Activated naive CD4-positive, alpha-beta T cell treated with anti-CD3 and anti-CD28 coated beads for 36 hours (primary cell): ENCODE data around the gene ATP13A5. TPM values are rescaled to one million over a fixed set of nuclear protein-coding genes. Genes with fewer than 3 reads are reported as not detected.

ENCODE experiments used
- CTCF ChIA-PET: fragments of 350-600 bp; sonication (Branson Sonifier 250); formaldehyde crosslinking; loops from one replicate; lab custom pipeline; 2021; ENCODE audit warnings: antibody characterized with exemption; lab: Charles Lee
- DNase-seq: peaks from one replicate; pipeline ENCODE4 v3.0.0-alpha.2; 2020
- H3K27ac Mint-ChIP-seq: one replicate; pipeline ENCODE4 v1.8.0; 2021; ENCODE audit warnings: mild to moderate bottlenecking, mixed read lengths
- H3K27me3 Mint-ChIP-seq: one replicate; pipeline ENCODE4 v1.8.0; 2021; ENCODE audit warnings: low read depth, mixed read lengths
- H3K36me3 Mint-ChIP-seq: one replicate; pipeline ENCODE4 v1.8.0; 2021; ENCODE audit warnings: low read depth, mixed read lengths
- H3K4me1 Mint-ChIP-seq: one replicate; pipeline ENCODE4 v1.8.0; 2021; ENCODE audit warnings: low read depth, mixed read lengths
- H3K4me3 Mint-ChIP-seq: one replicate; pipeline ENCODE4 v1.8.0; 2021; ENCODE audit warnings: mild to moderate bottlenecking, moderate library complexity, mixed read lengths
- H3K9me3 Mint-ChIP-seq: one replicate; pipeline ENCODE4 v1.8.0; 2021; ENCODE audit warnings: mixed read lengths
- intact Hi-C: fragments of 100-400 bp; cut with micrococcal nuclease; formaldehyde crosslinking; loops from one replicate; pipeline ENCODE4 v1.15.1; 2023
- total RNA-seq, 2 experiments: library from RNA; stranded (reverse); gene quantifications; one replicate each; pipeline ENCODE4 v1.2.3, GENCODE V29; 2021

Gene ATP13A5
- total RNA-seq, 2 experiments from 2014 or later, result not detected

- H3K27ac Mint-ChIP-seq, result no peak overlapping the region
- no peaks in the 10 kb centered on the region for H3K9me3 Mint-ChIP-seq
- no peaks in the 10 kb centered on the region for H3K36me3 Mint-ChIP-seq
- peaks cover 34% of the 10 kb centered on the region for H3K27me3 Mint-ChIP-seq
- peaks cover 3% of the 10 kb centered on the region for H3K4me1 Mint-ChIP-seq
- intact Hi-C loops, result no loop called here
- no peak for DNase-seq
- H3K4me3 Mint-ChIP-seq, result peak overlapping the region; percentile 45
- CTCF ChIA-PET, result no interaction called here
Observed at GRCh38 chr3:193240436-193240849, 138.1 kb downstream of the ATP13A5 start.

GRCh38 chr3:193237030-193237429, 141.5 kb downstream of the ATP13A5 start:
- peaks cover 3% of the 10 kb centered on the region for H3K4me1 Mint-ChIP-seq
- CTCF ChIA-PET, result no interaction called here

GRCh38 chr3:193236599-193236998, 142.0 kb downstream of the ATP13A5 start:
- H3K9me3 Mint-ChIP-seq, result no peaks in the 10 kb centered on the region
- DNase-seq, result no peak
- H3K27me3 Mint-ChIP-seq, result peaks cover 19% of the 10 kb centered on the region
- peaks cover 3% of the 10 kb centered on the region for H3K4me1 Mint-ChIP-seq
- CTCF ChIA-PET, result no interaction called here
- intact Hi-C loops, result no loop called here
- no peak overlapping the region for H3K27ac Mint-ChIP-seq
- H3K36me3 Mint-ChIP-seq, result no peaks in the 10 kb centered on the region
- no peak overlapping the region for H3K4me3 Mint-ChIP-seq

More at GRCh38 chr3:193237030-193237429, 141.5 kb downstream of the ATP13A5 start:
- no peak overlapping the region for H3K4me3 Mint-ChIP-seq
- no peak for DNase-seq
- intact Hi-C loops, result no loop called here
- no peaks in the 10 kb centered on the region for H3K36me3 Mint-ChIP-seq
- peaks cover 22% of the 10 kb centered on the region for H3K27me3 Mint-ChIP-seq
- no peak overlapping the region for H3K27ac Mint-ChIP-seq
- H3K9me3 Mint-ChIP-seq, result no peaks in the 10 kb centered on the region

GRCh38 chr3:193231201-193231600, 147.4 kb downstream of the ATP13A5 start:
- peaks cover 6% of the 10 kb centered on the region for H3K27me3 Mint-ChIP-seq
- no peaks in the 10 kb centered on the region for H3K9me3 Mint-ChIP-seq
- no peaks in the 10 kb centered on the region for H3K4me1 Mint-ChIP-seq
- intact Hi-C loops, result no loop called here
- CTCF ChIA-PET, result no interaction called here
- H3K36me3 Mint-ChIP-seq, result no peaks in the 10 kb centered on the region
- H3K27ac Mint-ChIP-seq, result no peak overlapping the region
- DNase-seq, result no peak
- no peak overlapping the region for H3K4me3 Mint-ChIP-seq

- Mint-ChIP-seq H3K36me3 (no peaks in the 10 kb centered on the region), H3K4me1 (no peaks in the 10 kb centered on the region), H3K27ac (no peak overlapping the region), H3K9me3 (no peaks in the 10 kb centered on the region), H3K4me3 (no peak overlapping the region), H3K27me3 (peaks cover 6% of the 10 kb centered on the region)
- intact Hi-C loops, result no loop called here
- CTCF ChIA-PET, result no interaction called here
- no peak for DNase-seq
Observed at GRCh38 chr3:193230610-193231009, 147.9 kb downstream of the ATP13A5 start.

GRCh38 chr3:193229851-193230420, 148.6 kb downstream of the ATP13A5 start:
- CTCF ChIA-PET, result no interaction called here

GRCh38 chr3:193228206-193228605, 150.3 kb downstream of the ATP13A5 start:
- Mint-ChIP-seq H3K27me3 (peaks cover 8% of the 10 kb centered on the region), H3K36me3 (no peaks in the 10 kb centered on the region), H3K27ac (no peak overlapping the region), H3K4me1 (no peaks in the 10 kb centered on the region), H3K9me3 (no peaks in the 10 kb centered on the region), H3K4me3 (no peak overlapping the region)
- CTCF ChIA-PET, result no interaction called here
- intact Hi-C loops, result no loop called here
- DNase-seq, result no peak

More at GRCh38 chr3:193229851-193230420, 148.6 kb downstream of the ATP13A5 start:
- no peaks in the 10 kb centered on the region for H3K9me3 Mint-ChIP-seq
- H3K4me3 Mint-ChIP-seq, result no peak overlapping the region
- H3K27ac Mint-ChIP-seq, result no peak overlapping the region
- H3K36me3 Mint-ChIP-seq, result no peaks in the 10 kb centered on the region
- peaks cover 6% of the 10 kb centered on the region for H3K27me3 Mint-ChIP-seq
- no peak for DNase-seq
- no peaks in the 10 kb centered on the region for H3K4me1 Mint-ChIP-seq
- intact Hi-C loops, result no loop called here

- CTCF ChIA-PET, result interaction anchor here (1.4 kb wide), 1 partner anchor 13 kb away, joined by 3 read pairs; no protein-coding TSS in a partner anchor
- Mint-ChIP-seq H3K36me3 (no peaks in the 10 kb centered on the region), H3K9me3 (no peaks in the 10 kb centered on the region), H3K27ac (no peak overlapping the region), H3K27me3 (peaks cover 8% of the 10 kb centered on the region), H3K4me3 (no peak overlapping the region), H3K4me1 (no peaks in the 10 kb centered on the region)
- no peak for DNase-seq
- intact Hi-C loops, result no loop called here
Observed at GRCh38 chr3:193225302-193226125, 153.0 kb downstream of the ATP13A5 start.

Other genes starting within 250 kb of the ATP13A5 start
- gene PLAAT1, start 137.5 kb downstream of the ATP13A5 start, total RNA-seq, result not detected
- gene ATP13A4, start 176.1 kb upstream of the ATP13A5 start, total RNA-seq, result 1 to 10 TPM; 2.4 to 2.8 TPM
- gene OPA1, start 214.5 kb upstream of the ATP13A5 start, total RNA-seq, result 10 to 100 TPM; 91.7 to 96.0 TPM